ENCODE data around the gene AFAP1L2. TPM values are rescaled to one million over a fixed set of nuclear protein-coding genes. Genes with fewer than 3 reads are reported as not detected.
A peak's percentile ranks its signal among the peaks of the same experiment; 100 is the strongest.

Gene AFAP1L2
- total and polyA plus RNA-seq, 7 donors = 2.5 to 26.0 (median 7.9) TPM

DNA sequence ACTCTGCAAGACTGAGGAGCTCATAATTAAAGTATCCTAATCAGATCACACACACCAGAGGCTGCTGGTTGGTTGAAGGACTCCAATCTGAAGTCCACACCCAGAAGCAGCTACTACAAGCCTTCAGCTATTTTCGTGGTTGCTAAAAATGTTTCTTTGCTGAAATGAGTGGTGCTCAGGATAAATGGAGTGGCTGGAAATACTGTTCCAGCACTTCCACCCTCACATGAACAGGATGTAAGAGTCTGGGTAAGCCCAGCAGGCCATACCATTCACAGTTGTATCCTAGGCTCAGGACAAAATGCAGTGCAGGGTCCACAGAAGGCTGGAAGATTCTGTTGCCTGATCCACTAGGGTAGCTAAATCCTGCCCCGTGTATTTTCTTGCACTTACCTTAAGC lies 34.1 kb downstream of the AFAP1L2 start:
- H3K27me3 ChIP-seq = no peaks in the 10 kb centered on the region
- intact Hi-C loops (cut with DNase I) = no loop called here
- no peak overlapping the region for H3K4me3 ChIP-seq
- no peaks in the 10 kb centered on the region for H3K9me3 ChIP-seq
- H3K36me3 ChIP-seq = no peaks in the 10 kb centered on the region
- WGBS, 2 donors = 81 to 89% methylated on average over 2 of the region's 2 CpGs
- DNase-seq = no peak
- H3K27ac ChIP-seq = peak overlapping the region in 1 of 4 donors; percentile 1
- peaks cover 0 to 42% (median 33%) of the 10 kb centered on the region in 4 donors for H3K4me1 ChIP-seq
- TF ChIP-seq, protein P1, sequence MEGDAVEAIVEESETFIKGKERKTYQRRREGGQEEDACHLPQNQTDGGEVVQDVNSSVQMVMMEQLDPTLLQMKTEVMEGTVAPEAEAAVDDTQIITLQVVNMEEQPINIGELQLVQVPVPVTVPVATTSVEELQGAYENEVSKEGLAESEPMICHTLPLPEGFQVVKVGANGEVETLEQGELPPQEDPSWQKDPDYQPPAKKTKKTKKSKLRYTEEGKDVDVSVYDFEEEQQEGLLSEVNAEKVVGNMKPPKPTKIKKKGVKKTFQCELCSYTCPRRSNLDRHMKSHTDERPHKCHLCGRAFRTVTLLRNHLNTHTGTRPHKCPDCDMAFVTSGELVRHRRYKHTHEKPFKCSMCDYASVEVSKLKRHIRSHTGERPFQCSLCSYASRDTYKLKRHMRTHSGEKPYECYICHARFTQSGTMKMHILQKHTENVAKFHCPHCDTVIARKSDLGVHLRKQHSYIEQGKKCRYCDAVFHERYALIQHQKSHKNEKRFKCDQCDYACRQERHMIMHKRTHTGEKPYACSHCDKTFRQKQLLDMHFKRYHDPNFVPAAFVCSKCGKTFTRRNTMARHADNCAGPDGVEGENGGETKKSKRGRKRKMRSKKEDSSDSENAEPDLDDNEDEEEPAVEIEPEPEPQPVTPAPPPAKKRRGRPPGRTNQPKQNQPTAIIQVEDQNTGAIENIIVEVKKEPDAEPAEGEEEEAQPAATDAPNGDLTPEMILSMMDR (IDR thresholded peaks at IDR 0.05) = no peak
- no peak for TF ChIP-seq EP300 (IDR thresholded peaks at IDR 0.05)
- TF ChIP-seq POLR2A (IDR thresholded peaks at IDR 0.05) = no peak
- TF ChIP-seq POLR2AphosphoS5 (IDR thresholded peaks at IDR 0.05) = no peak

DNA sequence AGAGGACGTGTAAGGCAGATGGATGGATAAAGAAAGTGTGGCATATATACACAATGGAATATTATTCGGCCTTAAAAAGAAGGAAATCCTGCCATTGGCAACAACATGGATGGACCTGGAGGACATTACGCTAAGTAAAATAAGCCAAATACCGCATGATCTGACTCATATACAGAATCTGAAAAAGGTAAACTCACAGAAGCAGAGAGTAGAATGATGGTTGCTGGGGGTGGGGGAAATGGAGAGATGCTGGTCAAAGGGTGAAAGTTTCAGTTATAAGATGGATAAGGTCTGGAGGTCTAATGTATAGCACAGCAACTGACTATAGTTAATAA lies 36.3 kb downstream of the AFAP1L2 start:
- peak overlapping the region in 2 of 4 donors; percentile 65 to 68 for H3K27ac ChIP-seq

DNA sequence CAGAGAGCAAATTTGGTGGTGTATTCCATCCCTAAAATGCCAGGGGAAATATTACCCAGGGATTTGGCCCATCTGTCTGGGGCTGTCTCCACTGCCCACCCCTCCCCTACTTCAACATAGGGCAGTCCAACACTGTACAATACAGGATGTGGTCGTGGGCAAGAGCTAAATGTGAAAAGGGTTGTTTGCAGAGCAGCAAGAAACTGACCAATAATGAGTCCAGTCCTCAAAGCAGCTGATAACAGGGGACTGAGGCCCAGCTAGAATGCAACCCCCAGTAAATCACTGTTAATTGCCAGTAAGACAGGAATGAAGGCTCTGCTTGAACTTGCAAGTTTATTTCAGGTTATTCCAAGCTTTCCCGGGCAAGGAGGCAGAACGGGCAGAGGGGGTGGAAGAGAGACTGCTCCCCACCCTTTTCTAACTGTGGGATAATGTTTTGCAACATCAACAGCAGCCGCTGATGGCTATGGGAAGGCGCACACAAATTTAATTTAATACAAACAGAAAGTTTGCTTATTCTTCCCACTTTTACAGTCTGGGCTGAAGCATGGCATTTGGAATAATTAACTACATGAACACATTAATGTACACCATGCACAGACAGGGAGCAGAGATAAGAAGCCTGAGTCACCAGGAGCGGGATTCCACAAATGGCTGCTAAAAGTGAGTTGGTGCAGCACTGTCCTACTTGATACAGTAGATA lies 36.8 kb downstream of the AFAP1L2 start:
- no peaks in the 10 kb centered on the region for H3K27me3 ChIP-seq
- H3K4me3 ChIP-seq = no peak overlapping the region
- no peaks in the 10 kb centered on the region for H3K9me3 ChIP-seq
- no peak for DNase-seq
- peak overlapping the region; percentile 44 to 68 (median 62) for H3K27ac ChIP-seq
- WGBS, 2 donors = 54 to 55% methylated on average over 6 of the region's 6 CpGs
- no peak for TF ChIP-seq POLR2A (IDR thresholded peaks at IDR 0.05)
- TF ChIP-seq EP300 (IDR thresholded peaks at IDR 0.05) = no peak
- TF ChIP-seq, protein P1 (IDR thresholded peaks at IDR 0.05) = no peak
- peak in 1 of 4 donors; percentile 6 for TF ChIP-seq POLR2AphosphoS5 (IDR thresholded peaks at IDR 0.05)
- intact Hi-C loops (cut with DNase I) = no loop called here
- H3K36me3 ChIP-seq = no peaks in the 10 kb centered on the region
- H3K4me1 ChIP-seq = peaks cover 0 to 22% (median 14%) of the 10 kb centered on the region in 4 donors

More for the DNA sequence above, 36.3 kb downstream of the AFAP1L2 start:
- TF ChIP-seq POLR2A (IDR thresholded peaks at IDR 0.05) = no peak
- no peak for TF ChIP-seq EP300 (IDR thresholded peaks at IDR 0.05)
- TF ChIP-seq, protein P1 (IDR thresholded peaks at IDR 0.05) = no peak
- TF ChIP-seq POLR2AphosphoS5 (IDR thresholded peaks at IDR 0.05) = no peak
- Histone ChIP-seq H3K36me3 (no peaks in the 10 kb centered on the region), H3K27me3 (no peaks in the 10 kb centered on the region), H3K9me3 (no peaks in the 10 kb centered on the region), H3K4me3 (no peak overlapping the region), H3K4me1 (peaks cover 0 to 22% (median 14%) of the 10 kb centered on the region in 4 donors)
- intact Hi-C loops (cut with DNase I) = no loop called here
- 81 to 88% methylated on average over 4 of the region's 4 CpGs for WGBS, 2 donors
- no peak for DNase-seq

- Histone ChIP-seq H3K36me3 (no peaks in the 10 kb centered on the region), H3K27ac (no peak overlapping the region), H3K9me3 (no peaks in the 10 kb centered on the region), H3K4me1 (peaks cover 0 to 21% (median 15%) of the 10 kb centered on the region in 4 donors), H3K27me3 (no peaks in the 10 kb centered on the region), H3K4me3 (no peak overlapping the region)
- WGBS, 2 donors = 95 to 98% methylated on average over 4 of the region's 4 CpGs
- intact Hi-C loops (cut with DNase I) = no loop called here
- TF ChIP-seq EP300 (IDR thresholded peaks at IDR 0.05) = no peak
- no peak for TF ChIP-seq POLR2A (IDR thresholded peaks at IDR 0.05)
- TF ChIP-seq POLR2AphosphoS5 (IDR thresholded peaks at IDR 0.05) = no peak
- TF ChIP-seq, protein P1 (IDR thresholded peaks at IDR 0.05) = no peak
- DNase-seq = no peak
Measured at GRCh38 chr10:114364726-114365125, 39.6 kb downstream of the AFAP1L2 start.
